ENCODE data around the gene RUNDC3A.
A peak's percentile ranks its signal among the peaks of the same experiment; 100 is the strongest.

The RUNDC3A gene

DNA sequence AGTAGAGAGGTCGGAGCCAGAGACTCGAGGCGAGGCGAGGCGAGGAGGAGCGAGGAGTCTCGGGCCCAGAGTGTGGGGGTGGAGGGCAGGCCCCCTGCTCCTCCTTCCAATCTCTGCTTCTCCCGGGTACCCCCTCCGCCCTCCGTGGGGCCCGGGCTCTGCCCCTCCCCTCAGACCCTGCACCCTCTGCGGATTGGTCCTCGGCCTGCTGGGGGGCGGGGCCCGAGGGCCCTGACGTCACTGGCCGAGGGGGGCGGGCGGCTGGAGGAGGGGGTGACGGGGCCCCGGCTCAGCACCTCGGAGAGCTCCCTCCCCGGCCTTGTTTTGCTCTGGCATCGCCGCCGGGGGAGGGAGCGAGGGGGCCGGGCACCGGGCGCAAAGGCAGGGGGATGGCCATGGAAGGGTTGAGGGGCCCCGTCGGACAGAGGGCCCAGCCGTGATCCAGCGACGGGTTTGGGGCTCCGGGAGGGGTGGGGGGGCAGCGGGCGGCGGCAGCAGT, at the start of gene RUNDC3A:
Gene RUNDC3A, plus strand, starts transcription at position 282 of the 499 bp plus-strand sequence. CDS start 232 bp downstream, outside the sequence.
- H3K9ac ChIP-seq (ENCODE audit: low read length) = no peak within 1 kb of the TSS
- peaks cover 0 to 21% of the 10 kb centered on the region in 2 donors for H3K27me3 ChIP-seq (ENCODE audit: control insufficient read depth in 1 of 2, insufficient read depth in 2 of 2, low read length in 2 of 2)

DNA sequence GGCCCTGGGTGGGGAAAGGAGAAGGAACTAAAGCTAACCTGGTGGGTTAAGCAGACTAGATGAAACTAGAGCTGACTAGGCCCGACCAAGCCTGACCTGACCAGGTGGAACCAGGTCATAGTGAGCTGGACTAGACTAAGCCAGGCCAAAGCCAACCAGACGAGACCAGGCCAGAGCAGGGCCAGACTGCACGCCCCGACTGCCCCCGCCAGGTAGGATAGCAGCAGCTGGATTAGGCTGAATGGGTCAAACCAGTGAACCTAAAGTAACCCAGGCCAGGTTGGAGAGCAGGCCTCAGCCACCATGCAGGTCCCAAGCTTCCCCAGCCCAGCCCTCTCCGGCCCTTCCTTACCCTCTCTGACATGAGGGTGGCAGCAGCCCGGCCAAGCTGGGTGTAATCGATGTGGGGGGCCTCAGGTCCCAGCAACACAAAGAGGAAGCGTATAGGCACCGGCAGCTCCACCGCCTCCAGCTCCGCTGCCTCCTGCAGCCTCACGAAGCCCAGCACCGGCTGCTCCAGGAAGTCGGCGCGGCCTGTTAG, 49.5 kb upstream of the RUNDC3A start:
- H3K27me3 ChIP-seq (ENCODE audit: control insufficient read depth in 1 of 2, insufficient read depth in 2 of 2, low read length in 2 of 2) = peaks cover 0 to 5% of the 10 kb centered on the region in 2 donors
- H3K4me3 ChIP-seq (ENCODE audit: low read depth in 1 of 2, low read length in 2 of 2) = no peak overlapping the region
- H3K9ac ChIP-seq (ENCODE audit: low read length) = no peak overlapping the region
- H3K4me1 ChIP-seq (ENCODE audit: insufficient read depth, low read length) = no peaks in the 10 kb centered on the region
- no peak overlapping the region for H3K27ac ChIP-seq (ENCODE audit: low read depth, low read length)
- no peaks in the 10 kb centered on the region for H3K36me3 ChIP-seq (ENCODE audit: insufficient read depth, low read length)
- no peaks in the 10 kb centered on the region for H3K9me3 ChIP-seq (ENCODE audit: low read length)

More for the DNA sequence above, at the start of gene RUNDC3A:
- no peak within 1 kb of the TSS for H3K27ac ChIP-seq (ENCODE audit: low read depth, low read length)
- peaks cover 8% of the 10 kb centered on the region for H3K4me1 ChIP-seq (ENCODE audit: insufficient read depth, low read length)
- H3K9me3 ChIP-seq (ENCODE audit: low read length) = no peaks in the 10 kb centered on the region
- H3K36me3 ChIP-seq (ENCODE audit: insufficient read depth, low read length) = no peaks in the 10 kb centered on the region
- peak within 1 kb of the TSS; percentile 32 to 60 for H3K4me3 ChIP-seq (ENCODE audit: low read depth in 1 of 2, low read length in 2 of 2)

- H3K4me3 ChIP-seq (ENCODE audit: low read depth in 1 of 2, low read length in 2 of 2) = no peak overlapping the region
- peaks cover 0 to 5% of the 10 kb centered on the region in 2 donors for H3K27me3 ChIP-seq (ENCODE audit: control insufficient read depth in 1 of 2, insufficient read depth in 2 of 2, low read length in 2 of 2)
- no peaks in the 10 kb centered on the region for H3K36me3 ChIP-seq (ENCODE audit: insufficient read depth, low read length)
- H3K9me3 ChIP-seq (ENCODE audit: low read length) = no peaks in the 10 kb centered on the region
- H3K27ac ChIP-seq (ENCODE audit: low read depth, low read length) = no peak overlapping the region
- H3K9ac ChIP-seq (ENCODE audit: low read length) = no peak overlapping the region
- H3K4me1 ChIP-seq (ENCODE audit: insufficient read depth, low read length) = no peaks in the 10 kb centered on the region
Observed at GRCh38 chr17:44260296-44260695, 48.1 kb upstream of the RUNDC3A start.

DNA sequence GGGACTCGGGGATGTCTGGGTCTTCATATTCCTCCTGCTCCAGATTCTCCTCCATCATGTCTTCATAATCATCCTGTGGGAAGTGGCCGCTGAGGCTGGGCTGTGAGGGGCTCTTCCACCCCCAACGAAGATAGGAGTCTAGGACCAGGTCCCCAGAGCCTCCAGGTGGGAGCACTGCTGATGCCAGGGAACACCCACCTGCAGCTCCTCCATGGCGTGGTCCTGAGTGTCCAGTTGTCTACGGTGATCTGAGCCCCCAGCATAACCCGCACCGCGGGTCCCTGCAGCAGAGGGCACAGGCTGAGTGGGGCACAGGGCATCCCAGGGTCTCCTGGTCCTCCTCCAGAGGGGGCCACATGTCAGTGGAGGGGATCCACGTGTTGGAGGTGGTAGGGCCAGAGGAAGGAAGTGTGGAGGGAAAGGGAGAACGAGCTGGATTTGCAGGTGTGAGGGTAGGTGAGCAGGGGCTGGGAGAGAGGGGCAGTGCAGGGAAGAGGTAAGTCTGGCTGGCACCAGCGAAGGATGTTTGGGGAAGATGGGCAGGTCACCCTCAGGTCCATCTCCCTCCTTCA, 45.7 kb upstream of the RUNDC3A start:
- Histone ChIP-seq H3K4me3 (ENCODE audit: low read depth in 1 of 2, low read length in 2 of 2) (no peak overlapping the region), H3K27ac (ENCODE audit: low read depth, low read length) (no peak overlapping the region), H3K27me3 (ENCODE audit: control insufficient read depth in 1 of 2, insufficient read depth in 2 of 2, low read length in 2 of 2) (peaks cover 0 to 5% of the 10 kb centered on the region in 2 donors), H3K9ac (ENCODE audit: low read length) (no peak overlapping the region), H3K9me3 (ENCODE audit: low read length) (no peaks in the 10 kb centered on the region), H3K4me1 (ENCODE audit: insufficient read depth, low read length) (no peaks in the 10 kb centered on the region), H3K36me3 (ENCODE audit: insufficient read depth, low read length) (no peaks in the 10 kb centered on the region)

DNA sequence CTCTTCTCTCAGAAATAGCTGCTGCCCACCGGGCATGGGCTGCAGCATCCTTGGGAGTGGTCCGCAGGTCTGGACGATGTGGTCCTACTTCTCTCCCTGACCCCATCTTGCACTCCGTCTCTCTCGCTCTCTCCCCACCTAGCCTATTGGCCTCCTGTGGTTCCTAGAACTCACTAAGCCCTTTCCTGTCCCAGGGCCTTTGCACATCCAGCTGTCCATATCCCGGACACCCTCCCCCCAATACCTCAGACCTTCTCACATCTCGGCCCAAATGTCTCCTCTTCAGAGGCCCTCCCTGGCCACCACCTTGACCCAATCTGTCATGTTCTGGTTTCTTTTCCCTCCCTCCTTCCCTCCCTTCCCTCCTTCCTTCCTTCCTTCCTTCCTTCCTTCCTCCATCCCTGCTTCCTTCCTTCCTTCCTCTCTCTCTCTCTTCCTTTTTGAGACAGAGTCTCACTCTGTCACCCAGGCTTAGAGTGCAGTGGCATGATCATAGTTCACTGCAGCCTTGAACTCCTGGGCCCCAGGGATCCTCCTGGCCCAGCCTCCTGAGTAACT, 45.0 kb upstream of the RUNDC3A start:
- Histone ChIP-seq H3K9me3 (ENCODE audit: low read length) (no peaks in the 10 kb centered on the region), H3K9ac (ENCODE audit: low read length) (no peak overlapping the region), H3K4me3 (ENCODE audit: low read depth in 1 of 2, low read length in 2 of 2) (no peak overlapping the region), H3K36me3 (ENCODE audit: insufficient read depth, low read length) (no peaks in the 10 kb centered on the region), H3K27me3 (ENCODE audit: control insufficient read depth in 1 of 2, insufficient read depth in 2 of 2, low read length in 2 of 2) (peaks cover 0 to 5% of the 10 kb centered on the region in 2 donors), H3K4me1 (ENCODE audit: insufficient read depth, low read length) (no peaks in the 10 kb centered on the region), H3K27ac (ENCODE audit: low read depth, low read length) (no peak overlapping the region)

DNA sequence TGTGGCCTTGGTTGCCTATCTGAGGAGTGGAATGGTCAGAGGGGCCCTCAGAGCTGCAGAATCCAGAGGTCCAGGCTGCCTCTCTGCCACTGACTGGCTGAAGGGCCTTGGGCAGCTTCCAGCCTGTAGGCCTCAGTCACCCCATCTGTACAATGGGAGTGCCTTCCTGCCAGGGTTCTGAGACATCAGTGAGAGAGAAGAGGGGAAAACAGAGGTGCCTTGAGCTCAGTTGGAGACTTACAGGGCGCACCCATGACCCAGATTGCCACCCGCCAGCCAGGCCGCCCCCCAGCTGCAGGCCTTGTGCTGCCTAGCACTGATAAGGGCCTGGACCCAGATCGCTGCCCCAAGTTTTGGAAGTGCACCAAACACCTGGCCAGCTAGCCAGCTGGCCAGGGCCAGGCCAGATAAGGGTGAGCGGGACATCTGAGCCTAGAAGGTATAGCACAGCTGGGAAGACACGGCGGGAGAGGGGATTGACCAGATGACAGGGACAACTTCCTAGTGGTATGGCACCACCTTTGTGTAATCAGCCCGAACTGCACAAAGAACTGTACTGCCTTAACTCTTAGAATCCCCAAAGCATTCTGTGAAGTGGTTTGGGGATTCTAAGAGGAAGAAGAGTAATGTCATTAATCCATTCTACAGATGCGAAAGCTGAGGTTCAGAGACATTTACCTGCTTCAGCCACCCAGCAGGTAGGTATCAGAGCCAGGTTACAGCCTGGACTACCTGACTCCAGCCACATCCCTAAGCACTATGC, 41.8 kb upstream of the RUNDC3A start:
- no peak overlapping the region for H3K27ac ChIP-seq (ENCODE audit: low read depth, low read length)
- no peak overlapping the region for H3K9ac ChIP-seq (ENCODE audit: low read length)
- H3K36me3 ChIP-seq (ENCODE audit: insufficient read depth, low read length) = no peaks in the 10 kb centered on the region
- no peak overlapping the region for H3K4me3 ChIP-seq (ENCODE audit: low read depth in 1 of 2, low read length in 2 of 2)
- H3K9me3 ChIP-seq (ENCODE audit: low read length) = no peaks in the 10 kb centered on the region
- H3K27me3 ChIP-seq (ENCODE audit: control insufficient read depth in 1 of 2, insufficient read depth in 2 of 2, low read length in 2 of 2) = peaks cover 0 to 5% of the 10 kb centered on the region in 2 donors
- no peaks in the 10 kb centered on the region for H3K4me1 ChIP-seq (ENCODE audit: insufficient read depth, low read length)

- Histone ChIP-seq H3K4me1 (ENCODE audit: insufficient read depth, low read length) (no peaks in the 10 kb centered on the region), H3K9me3 (ENCODE audit: low read length) (no peaks in the 10 kb centered on the region), H3K27me3 (ENCODE audit: control insufficient read depth in 1 of 2, insufficient read depth in 2 of 2, low read length in 2 of 2) (peaks cover 5% of the 10 kb centered on the region in 2 donors), H3K27ac (ENCODE audit: low read depth, low read length) (no peak overlapping the region), H3K9ac (ENCODE audit: low read length) (no peak overlapping the region), H3K4me3 (ENCODE audit: low read depth in 1 of 2, low read length in 2 of 2) (no peak overlapping the region), H3K36me3 (ENCODE audit: insufficient read depth, low read length) (no peaks in the 10 kb centered on the region)
Observed at GRCh38 chr17:44267165-44267455, 41.3 kb upstream of the RUNDC3A start.

DNA sequence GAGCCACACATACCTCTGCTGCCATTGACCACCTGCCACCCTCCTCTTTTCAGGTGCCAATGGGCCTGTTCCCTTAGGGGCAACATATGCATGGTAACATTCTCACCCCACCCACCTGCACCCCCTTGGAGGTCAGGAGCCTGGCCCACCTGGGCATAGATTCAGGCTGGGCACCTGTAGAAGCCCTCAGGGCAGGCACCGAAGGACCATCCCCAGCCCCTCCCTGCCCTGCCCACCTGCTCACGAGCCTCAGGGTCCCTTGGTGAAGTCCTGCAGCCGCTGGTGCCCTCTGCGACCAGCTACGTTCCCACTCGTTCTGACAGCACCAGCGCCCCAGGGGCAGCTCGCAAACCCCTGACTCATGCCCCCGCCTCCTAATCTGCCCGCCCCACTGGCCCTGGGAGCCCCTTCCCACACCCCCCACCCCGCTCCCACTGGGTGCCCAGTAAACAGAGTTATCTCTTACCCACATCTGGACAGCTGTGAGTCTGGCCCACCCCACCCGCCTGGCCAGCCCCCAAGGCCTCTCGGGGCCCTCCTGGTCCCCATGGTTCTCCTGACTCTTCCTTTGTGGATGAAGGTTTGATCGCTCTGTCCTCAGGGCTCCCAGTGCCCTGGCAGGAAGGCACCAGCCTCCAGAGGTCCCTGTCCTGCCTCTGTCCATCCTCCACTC, 40.4 kb upstream of the RUNDC3A start, which contains the start of gene SLC4A1:
Gene SLC4A1, minus strand, starts transcription at position 318 of the 673 bp plus-strand sequence. CDS start 5,269 bp downstream, outside the sequence.
- no peaks in the 10 kb centered on the region for H3K36me3 ChIP-seq (ENCODE audit: insufficient read depth, low read length)
- H3K9me3 ChIP-seq (ENCODE audit: low read length) = no peaks in the 10 kb centered on the region
- no peak within 1 kb of the TSS for H3K9ac ChIP-seq (ENCODE audit: low read length)
- H3K27ac ChIP-seq (ENCODE audit: low read depth, low read length) = no peak within 1 kb of the TSS
- peaks cover 4 to 7% of the 10 kb centered on the region in 2 donors for H3K27me3 ChIP-seq (ENCODE audit: control insufficient read depth in 1 of 2, insufficient read depth in 2 of 2, low read length in 2 of 2)
- H3K4me1 ChIP-seq (ENCODE audit: insufficient read depth, low read length) = no peaks in the 10 kb centered on the region
- H3K4me3 ChIP-seq (ENCODE audit: low read depth in 1 of 2, low read length in 2 of 2) = no peak within 1 kb of the TSS

GRCh38 chr17:44268709-44269534, 39.5 kb upstream of the RUNDC3A start:
- no peak overlapping the region for H3K27ac ChIP-seq (ENCODE audit: low read depth, low read length)
- H3K9ac ChIP-seq (ENCODE audit: low read length) = no peak overlapping the region
- no peaks in the 10 kb centered on the region for H3K36me3 ChIP-seq (ENCODE audit: insufficient read depth, low read length)
- H3K27me3 ChIP-seq (ENCODE audit: control insufficient read depth in 1 of 2, insufficient read depth in 2 of 2, low read length in 2 of 2) = peaks cover 0 to 7% of the 10 kb centered on the region in 2 donors
- H3K4me1 ChIP-seq (ENCODE audit: insufficient read depth, low read length) = no peaks in the 10 kb centered on the region
- H3K9me3 ChIP-seq (ENCODE audit: low read length) = no peaks in the 10 kb centered on the region
- no peak overlapping the region for H3K4me3 ChIP-seq (ENCODE audit: low read depth in 1 of 2, low read length in 2 of 2)

- H3K9ac ChIP-seq (ENCODE audit: low read length) = no peak overlapping the region
- no peak overlapping the region for H3K27ac ChIP-seq (ENCODE audit: low read depth, low read length)
- H3K4me1 ChIP-seq (ENCODE audit: insufficient read depth, low read length) = no peaks in the 10 kb centered on the region
- peaks cover 0 to 7% of the 10 kb centered on the region in 2 donors for H3K27me3 ChIP-seq (ENCODE audit: control insufficient read depth in 1 of 2, insufficient read depth in 2 of 2, low read length in 2 of 2)
- H3K36me3 ChIP-seq (ENCODE audit: insufficient read depth, low read length) = no peaks in the 10 kb centered on the region
- H3K9me3 ChIP-seq (ENCODE audit: low read length) = no peaks in the 10 kb centered on the region
- no peak overlapping the region for H3K4me3 ChIP-seq (ENCODE audit: low read depth in 1 of 2, low read length in 2 of 2)
Observed at GRCh38 chr17:44269535-44270240, 38.7 kb upstream of the RUNDC3A start.
